Lower leg skin (tissue), 4 donors: ENCODE results near the gene HSDL2. TPM values are rescaled to one million over a fixed set of nuclear protein-coding genes. Genes with fewer than 3 reads are reported as not detected.
"Not testable (repeated sequence)": the region's sequence is repeated elsewhere in the genome, so short reads cannot be mapped to it uniquely, and the experiment has no call there.

Experiments
- DNase-seq, 2 donors: peaks; one replicate each; pipeline ENCODE4 v3.0.0-alpha.2; 2019; ENCODE audit warnings: low spot score in 2 of 2
- H3K4me3 ChIP-seq: fragments of 200-600 bp; sonication (generic); 2 replicates; pipeline ENCODE4 v1.5.1; 2017; ENCODE audit warnings: mild to moderate bottlenecking, low read depth; ENCODE audit not compliant: poor library complexity, severe bottlenecking
- POLR2A ChIP-seq, 2 donors: fragments of 450-650 bp; IDR thresholded peaks; one replicate each; pipeline ENCODE4 v1.6.1; 2016 to 2017; ENCODE audit warnings: antibody characterized with exemption in 2 of 2, mild to moderate bottlenecking in 1 of 2, moderate library complexity in 1 of 2
- WGBS, 2 donors: methylation state at CpG; one replicate each; pipeline ENCODE4 v1.1.5; 2018; 5-methylcytosine and 5-hydroxymethylcytosine counted together
- intact Hi-C: fragments of 100-400 bp; cut with DNase I; formaldehyde crosslinking; loops from one replicate; pipeline ENCODE4 v1.15.0; 2023; ENCODE audit warnings: low total_unique reads
- total RNA-seq, 4 donors: library from RNA; depleted of rRNA; stranded (reverse); fragments of >200 nt; gene quantifications; one replicate each; pipeline ENCODE4 v1.1.0, GENCODE V29; 2016
- TF ChIP-seq, protein P1 (sequence below), 3 donors: fragments of 450-650 bp; IDR thresholded peaks; one replicate each; pipeline ENCODE4 v1.5.1; 2016; ENCODE audit warnings: antibody characterized with exemption in 3 of 3, mild to moderate bottlenecking in 3 of 3, moderate library complexity in 2 of 3

HSDL2 gene
- total RNA-seq, 4 donors from 2014 or later = 26.7 to 52.8 (median 50.2) TPM

DNA sequence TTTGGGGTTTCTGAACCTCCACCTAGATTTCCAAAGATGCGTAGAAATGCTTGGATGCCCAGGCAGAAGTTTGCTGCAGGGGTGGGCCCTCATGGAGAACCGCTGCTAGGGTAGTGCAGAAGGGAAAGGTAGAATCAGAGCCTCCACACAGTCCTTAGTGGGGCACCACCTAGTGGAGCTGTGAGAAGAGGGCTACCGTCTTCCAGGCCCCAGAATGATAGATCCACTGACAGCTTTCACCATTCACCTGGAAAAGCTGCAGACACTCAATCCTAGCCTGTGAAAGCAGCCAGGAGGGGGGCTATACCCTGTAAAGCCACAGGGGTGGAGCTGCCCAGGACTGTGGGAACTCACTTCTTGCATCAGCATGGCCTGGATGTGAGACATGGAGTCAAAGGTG, 13.3 kb upstream of the HSDL2 start:
- DNase-seq = no peak
- intact Hi-C loops = no loop called here
- 73 to 85% methylated on average over 3 of the region's 3 CpGs for WGBS, 2 donors
- TF ChIP-seq, protein P1, sequence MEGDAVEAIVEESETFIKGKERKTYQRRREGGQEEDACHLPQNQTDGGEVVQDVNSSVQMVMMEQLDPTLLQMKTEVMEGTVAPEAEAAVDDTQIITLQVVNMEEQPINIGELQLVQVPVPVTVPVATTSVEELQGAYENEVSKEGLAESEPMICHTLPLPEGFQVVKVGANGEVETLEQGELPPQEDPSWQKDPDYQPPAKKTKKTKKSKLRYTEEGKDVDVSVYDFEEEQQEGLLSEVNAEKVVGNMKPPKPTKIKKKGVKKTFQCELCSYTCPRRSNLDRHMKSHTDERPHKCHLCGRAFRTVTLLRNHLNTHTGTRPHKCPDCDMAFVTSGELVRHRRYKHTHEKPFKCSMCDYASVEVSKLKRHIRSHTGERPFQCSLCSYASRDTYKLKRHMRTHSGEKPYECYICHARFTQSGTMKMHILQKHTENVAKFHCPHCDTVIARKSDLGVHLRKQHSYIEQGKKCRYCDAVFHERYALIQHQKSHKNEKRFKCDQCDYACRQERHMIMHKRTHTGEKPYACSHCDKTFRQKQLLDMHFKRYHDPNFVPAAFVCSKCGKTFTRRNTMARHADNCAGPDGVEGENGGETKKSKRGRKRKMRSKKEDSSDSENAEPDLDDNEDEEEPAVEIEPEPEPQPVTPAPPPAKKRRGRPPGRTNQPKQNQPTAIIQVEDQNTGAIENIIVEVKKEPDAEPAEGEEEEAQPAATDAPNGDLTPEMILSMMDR (IDR thresholded peaks at IDR 0.05) = no peak
- H3K4me3 ChIP-seq = no peak overlapping the region

DNA sequence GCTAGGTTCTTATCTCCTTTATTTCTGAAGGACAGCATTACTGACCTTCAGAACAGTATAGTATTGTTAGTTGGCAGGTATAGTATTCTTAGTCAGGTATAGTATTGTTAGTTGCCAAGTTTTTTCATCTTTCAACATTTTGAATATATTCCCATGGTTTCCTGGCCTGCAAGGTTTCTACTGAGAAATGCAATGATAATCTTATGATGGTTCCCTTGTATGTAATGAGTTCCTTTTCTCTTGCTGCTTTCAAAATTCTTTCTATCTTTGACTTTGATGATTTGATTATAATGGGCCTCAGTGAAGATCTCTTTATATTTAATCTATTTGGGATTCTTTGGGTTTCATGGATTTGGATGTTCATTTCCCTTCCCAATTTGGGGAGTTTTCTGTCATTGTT, 12.4 kb upstream of the HSDL2 start:
- no peak for DNase-seq
- no peak overlapping the region for H3K4me3 ChIP-seq
- intact Hi-C loops = no loop called here
- TF ChIP-seq, protein P1 (IDR thresholded peaks at IDR 0.05) = no peak
- TF ChIP-seq POLR2A (IDR thresholded peaks at IDR 0.05) = no peak

DNA sequence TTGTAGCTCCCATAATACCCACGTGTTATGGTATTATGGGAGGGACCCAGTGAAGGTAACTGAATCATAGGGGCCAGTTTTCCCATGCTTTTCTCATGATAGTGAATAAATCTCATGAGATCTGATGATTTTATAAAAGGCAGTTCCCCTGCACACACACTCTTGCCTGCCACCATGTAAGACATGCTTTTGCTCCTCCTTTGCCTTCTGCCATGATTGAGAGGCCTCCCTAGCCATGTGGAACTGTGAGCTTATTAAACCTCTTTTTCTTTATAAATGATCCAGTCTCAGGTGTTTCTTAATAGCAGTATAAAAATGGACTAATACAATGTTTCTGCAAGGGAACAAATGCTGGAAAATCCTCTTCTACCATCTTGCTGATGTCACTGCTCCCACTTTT, 10.1 kb upstream of the HSDL2 start:
- 77 to 96% methylated on average over 1 of the region's 1 CpG for WGBS, 2 donors
- no peak for DNase-seq
- intact Hi-C loops = no loop called here
- no peak for TF ChIP-seq POLR2A (IDR thresholded peaks at IDR 0.05)
- TF ChIP-seq, protein P1 (IDR thresholded peaks at IDR 0.05) = no peak
- H3K4me3 ChIP-seq = no peak overlapping the region

DNA sequence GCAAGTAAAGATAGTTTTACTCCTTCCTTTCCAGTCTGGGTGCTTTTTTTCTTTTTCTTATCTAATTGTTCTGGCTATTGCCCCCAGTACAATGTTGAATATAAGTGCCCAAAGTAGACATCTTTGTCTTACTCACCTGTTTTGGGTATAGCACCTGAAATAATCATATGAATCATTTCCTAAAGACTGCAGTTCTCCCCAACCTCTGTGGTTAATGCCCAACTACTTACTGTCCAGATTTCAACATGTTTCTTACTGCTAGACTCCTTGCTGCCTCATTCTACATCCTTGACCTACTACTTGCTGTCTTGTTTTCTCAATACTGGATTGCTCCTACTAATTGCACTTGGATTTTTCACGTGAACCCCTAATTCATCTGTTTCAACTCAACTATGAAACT, 8.8 kb upstream of the HSDL2 start:
- H3K4me3 ChIP-seq = no peak overlapping the region
- DNase-seq = no peak
- intact Hi-C loops = no loop called here
- TF ChIP-seq, protein P1 (IDR thresholded peaks at IDR 0.05) = no peak
- no peak for TF ChIP-seq POLR2A (IDR thresholded peaks at IDR 0.05)
- 0 to 88% methylated on average over 1 of the region's 1 CpG for WGBS, 2 donors

DNA sequence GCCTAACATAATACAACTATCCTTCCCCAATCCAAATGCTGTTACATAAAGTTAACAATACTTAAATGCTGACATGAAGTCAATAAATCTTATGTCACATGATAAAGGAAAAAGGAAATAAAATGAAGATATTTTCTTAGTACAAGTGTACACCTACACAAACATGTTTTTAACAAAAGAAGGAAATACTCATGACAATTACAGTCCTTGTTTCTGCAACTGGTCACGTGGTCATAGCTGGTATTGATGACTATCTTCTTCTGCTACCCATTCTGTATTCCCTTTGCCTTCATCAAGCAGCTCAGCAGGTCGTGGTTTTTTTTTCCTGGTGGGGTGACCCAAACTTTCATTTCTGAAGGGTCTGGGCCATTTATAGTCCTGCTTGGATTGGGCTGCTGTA, 6.2 kb upstream of the HSDL2 start:
- intact Hi-C loops, DNase-seq, H3K4me3 ChIP-seq: not testable (repeated sequence)
- 83 to 86% methylated on average over 2 of the region's 2 CpGs for WGBS, 2 donors

DNA sequence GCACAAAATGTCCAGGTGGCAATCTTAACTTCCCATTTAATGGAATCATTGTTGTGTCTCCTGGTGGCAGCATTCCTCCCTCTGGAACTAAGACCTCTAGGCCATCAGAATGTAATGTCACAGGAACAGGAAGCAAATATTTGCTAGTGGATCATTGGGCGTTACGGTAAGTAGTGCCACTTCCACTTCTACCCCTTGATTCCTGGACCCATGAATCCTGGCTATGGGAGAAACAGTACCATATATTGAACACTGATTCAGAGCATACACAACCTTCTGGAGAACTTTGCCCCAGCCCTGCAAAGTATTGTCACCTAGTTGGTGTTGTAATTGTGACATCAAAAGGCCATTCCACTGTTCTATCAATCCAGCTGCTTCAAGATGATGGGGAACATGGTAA, 5.7 kb upstream of the HSDL2 start:
- DNase-seq, H3K4me3 ChIP-seq, intact Hi-C loops: not testable (repeated sequence)
- 90 to 98% methylated on average over 2 of the region's 2 CpGs for WGBS, 2 donors

DNA sequence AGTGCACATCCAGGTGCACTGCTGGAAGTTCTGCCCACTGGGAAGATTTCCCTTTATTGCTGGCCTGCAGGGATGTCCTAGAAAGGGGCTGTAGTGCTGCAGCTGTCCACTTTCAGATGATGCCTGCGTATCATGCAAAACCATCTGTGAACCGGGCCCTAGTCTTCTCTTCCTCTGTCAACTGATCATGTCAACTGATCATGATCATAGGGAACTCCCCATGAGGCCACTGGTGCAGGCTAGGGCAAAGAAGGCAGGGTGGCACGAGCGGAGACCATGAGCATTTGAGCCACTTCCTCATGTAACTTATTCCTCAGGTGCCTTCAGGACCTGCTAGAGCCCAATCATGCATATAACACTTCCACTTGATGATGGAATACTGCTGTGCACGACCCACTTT, 4.5 kb upstream of the HSDL2 start:
- WGBS, 2 donors = 83 to 100% methylated on average over 5 of the region's 5 CpGs
- TF ChIP-seq POLR2A (IDR thresholded peaks at IDR 0.05) = no peak
- TF ChIP-seq, protein P1 (IDR thresholded peaks at IDR 0.05) = no peak
- H3K4me3 ChIP-seq = no peak overlapping the region
- DNase-seq = no peak
- intact Hi-C loops = no loop called here
